HepG2 (cell line): ENCODE measurements around the gene HMGCR. TPM values are rescaled to one million over a fixed set of nuclear protein-coding genes. Genes with fewer than 3 reads are reported as not detected.

Experiments used
- ADNP ChIP-seq: sonication (generic); formaldehyde crosslinking; IDR thresholded peaks from 2 replicates; pipeline ENCODE4 v1.4.0; 2020; ENCODE audit warnings: missing genetic modification reagents
- BCLAF1 ChIP-seq: fragments of 450-650 bp; IDR thresholded peaks from 2 replicates; pipeline ENCODE4 v1.6.1; 2017; ENCODE audit warnings: mild to moderate bottlenecking
- CBX5 ChIP-seq: sonication (generic); formaldehyde crosslinking; IDR thresholded peaks from 2 replicates; pipeline ENCODE4 v1.4.0; 2020; ENCODE audit warnings: missing genetic modification reagents, borderline replicate concordance
- CSRNP2 ChIP-seq: sonication (generic); formaldehyde crosslinking; conservative IDR thresholded peaks from 2 replicates; pipeline ENCODE4 v1.8.0; 2022; ENCODE audit warnings: low read depth, missing genetic modification reagents
- GLMP ChIP-seq: sonication (generic); formaldehyde crosslinking; IDR thresholded peaks from 2 replicates; pipeline ENCODE4 v1.9.0; 2021; ENCODE audit warnings: missing genetic modification reagents, mild to moderate bottlenecking, borderline replicate concordance
- IRF2 ChIP-seq: IDR thresholded peaks from 2 replicates; pipeline ENCODE4 v1.6.1; 2018; ENCODE audit warnings: missing genetic modification reagents, missing compliant biosample characterization
- JUNB ChIP-seq: sonication (generic); formaldehyde crosslinking; IDR thresholded peaks from 2 replicates; pipeline ENCODE4 v1.8.0; 2022; ENCODE audit warnings: missing genetic modification reagents, mild to moderate bottlenecking, borderline replicate concordance
- PRDM10 ChIP-seq: sonication (generic); formaldehyde crosslinking; IDR thresholded peaks from 2 replicates; pipeline ENCODE4 v1.4.0; 2020; ENCODE audit warnings: low read depth, missing genetic modification reagents
- RARA ChIP-seq: IDR thresholded peaks from 2 replicates; pipeline ENCODE4 v1.6.1; 2016; ENCODE audit warnings: missing genetic modification reagents, missing compliant biosample characterization
- RELA ChIP-seq: sonication (generic); formaldehyde crosslinking; IDR thresholded peaks from 2 replicates; pipeline ENCODE4 v1.4.0; 2020; ENCODE audit warnings: missing genetic modification reagents
- SMARCC2 ChIP-seq: fragments of 450-650 bp; IDR thresholded peaks from 2 replicates; pipeline ENCODE4 v1.6.1; 2017; ENCODE audit warnings: antibody characterized with exemption, mild to moderate bottlenecking
- SMARCE1 ChIP-seq: fragments of 450-650 bp; IDR thresholded peaks from 2 replicates; pipeline ENCODE4 v1.6.1; 2017; ENCODE audit warnings: borderline replicate concordance
- SPEN ChIP-seq: sonication (generic); formaldehyde crosslinking; IDR thresholded peaks from 2 replicates; pipeline ENCODE4 v1.5.1; 2020; ENCODE audit warnings: low read depth, mild to moderate bottlenecking, missing genetic modification reagents
- ZNF614 ChIP-seq: IDR thresholded peaks from 2 replicates; pipeline ENCODE4 v1.6.1; 2018; ENCODE audit warnings: missing biosample characterization, missing genetic modification reagents, inconsistent platforms, borderline replicate concordance
- ZNF687 ChIP-seq: sonication (generic); formaldehyde crosslinking; IDR thresholded peaks from 2 replicates; pipeline ENCODE4 v1.5.1; 2020; ENCODE audit warnings: mild to moderate bottlenecking, missing genetic modification reagents, moderate library complexity
- polyA plus RNA-seq, 8 experiments: library from polyadenylated mRNA; depleted of rRNA in 3 of 8; stranded (reverse) in 7 of 8; unstranded in 1 of 8; fragments of >200 nt; fragmentation: Illumina TruSeq in 4 of 8; extraction: Trizol in 4 of 8; gene quantifications; 2 replicates each; pipeline versions ENCODE4 v1.2.1 to v1.2.3, GENCODE V29; 2011 to 2016; ENCODE audit warnings: low read depth in 4 of 8, missing spikeins in 1 of 8, mixed read lengths in 1 of 8; ENCODE audit not compliant: insufficient read depth in 1 of 8
- total RNA-seq, 5 experiments: library from RNA; depleted of rRNA; stranded (reverse); fragments of >200 nt; fragmentation: Illumina TruSeq; extraction: Trizol; gene quantifications; 2 replicates each; pipeline ENCODE4 v1.2.3, GENCODE V29; 2016; ENCODE audit warnings: low read depth in 1 of 5

The HMGCR gene
- total and polyA plus RNA-seq, 2 of the 13 experiments (the other 11 are each of a cell fraction or from before 2014, with no cell fraction given) = 43.0 to 144 TPM

GRCh38 chr5:75336615-75337336, at the start of gene HMGCR (continued):
- TF ChIP-seq CSRNP2 (CRISPR knock-in tag) (no peak), IRF2 (CRISPR knock-in tag) (peak; percentile 91), PRDM10 (peak; percentile 97), RELA (peak; percentile 35; the same call in 1 of the 2 replicates), SMARCC2 (no peak), RARA (CRISPR knock-in tag) (peak; percentile 25; the same call in 1 of the 2 replicates), CBX5 (CRISPR knock-in tag) (peak; percentile 45; the same call in 1 of the 2 replicates), SMARCE1 (no peak), ZNF687 (CRISPR knock-in tag) (peak; percentile 89), BCLAF1 (no peak), ZNF614 (CRISPR knock-in tag) (peak; percentile 73; the same call in 1 of the 2 replicates), GLMP (CRISPR knock-in tag) (no peak), JUNB (CRISPR knock-in tag) (no peak; the same call in 1 of the 2 replicates), ADNP (CRISPR knock-in tag) (no peak), SPEN (CRISPR knock-in tag) (peak; percentile 81)
